Activated CD4-positive, alpha-beta T cell treated with anti-CD3 and anti-CD28 coated beads, Interleukin-2, amount 50 U/mL, for 24 hours (primary cell): ENCODE measurements around the gene KCNMA1.

Experiments used
- DNase-seq, 2 donors: peaks; one replicate each; pipeline ENCODE4 v3.0.0-alpha.2; 2020; ENCODE audit warnings: low read depth in 1 of 2, low spot score in 1 of 2

KCNMA1 gene

GRCh38 chr10:77493239-77493806, 144.3 kb downstream of the KCNMA1 start:
- no peak for DNase-seq

- DNase-seq: no peak
Observed at GRCh38 chr10:77492368-77492994, 145.1 kb downstream of the KCNMA1 start.

- DNase-seq: no peak
Observed at GRCh38 chr10:77490534-77491314, 146.9 kb downstream of the KCNMA1 start.

GRCh38 chr10:77486517-77486916, 151.1 kb downstream of the KCNMA1 start:
- DNase-seq: no peak

- DNase-seq: no peak
Observed at GRCh38 chr10:77485847-77486246, 151.8 kb downstream of the KCNMA1 start.

- no peak for DNase-seq
Observed at GRCh38 chr10:77482072-77482471, 155.5 kb downstream of the KCNMA1 start.

GRCh38 chr10:77479586-77479985, 158.0 kb downstream of the KCNMA1 start:
- DNase-seq: no peak

GRCh38 chr10:77478962-77479359, 158.6 kb downstream of the KCNMA1 start:
- DNase-seq: no peak

- DNase-seq: no peak
Observed at GRCh38 chr10:77478247-77478961, 159.2 kb downstream of the KCNMA1 start.

- DNase-seq: no peak
Observed at GRCh38 chr10:77475522-77475921, 162.1 kb downstream of the KCNMA1 start.

GRCh38 chr10:77474939-77475338, 162.7 kb downstream of the KCNMA1 start:
- no peak for DNase-seq

- no peak for DNase-seq
Observed at GRCh38 chr10:77474386-77474785, 163.2 kb downstream of the KCNMA1 start.

- DNase-seq: no peak
Observed at GRCh38 chr10:77472146-77472545, 165.5 kb downstream of the KCNMA1 start.

- DNase-seq: no peak
Observed at GRCh38 chr10:77471069-77471536, 166.5 kb downstream of the KCNMA1 start.

GRCh38 chr10:77467422-77467963, 170.1 kb downstream of the KCNMA1 start:
- DNase-seq: no peak

- DNase-seq: no peak
Observed at GRCh38 chr10:77463967-77464745, 173.5 kb downstream of the KCNMA1 start.

GRCh38 chr10:77463499-77463898, 174.1 kb downstream of the KCNMA1 start:
- no peak for DNase-seq

GRCh38 chr10:77461636-77462296, 175.8 kb downstream of the KCNMA1 start:
- DNase-seq: no peak

GRCh38 chr10:77459905-77460304, 177.7 kb downstream of the KCNMA1 start:
- DNase-seq: no peak

GRCh38 chr10:77458986-77459590, 178.5 kb downstream of the KCNMA1 start:
- no peak for DNase-seq
